Smooth muscle cell of bladder (primary cell): ENCODE data around the gene PRKACA. TPM values are rescaled to one million over a fixed set of nuclear protein-coding genes. Genes with fewer than 3 reads are reported as not detected.

Experiments
- total RNA-seq: library from RNA; depleted of rRNA; stranded (reverse); fragments of >200 nt; gene quantifications from 2 replicates; pipeline ENCODE4 v1.2.3, GENCODE V29; 2014

PRKACA gene
- 25.9 and 26.2 TPM in 2 replicates for total RNA-seq

GRCh38 chr19:14117668-14118164 lies at the start of gene PRKACA:
PRKACA (minus strand) TSS chr19:14117762; CDS start chr19:14117547, 215 bp downstream.

GRCh38 chr19:14136509-14137281 lies 19.1 kb upstream of the PRKACA start, which contains the start of gene ASF1B:
ASF1B (minus strand) TSS chr19:14136589; CDS start chr19:14136456, 133 bp downstream.

GRCh38 chr19:14090509-14091080 lies 27.0 kb downstream of the PRKACA start, which contains the start of gene SAMD1:
SAMD1 (minus strand) TSS chr19:14090751.

GRCh38 chr19:14085309-14085995 lies 32.1 kb downstream of the PRKACA start, which contains the start of gene C19orf67:
C19orf67 (minus strand) TSS chr19:14085783; CDS start chr19:14085627, 156 bp downstream.

GRCh38 chr19:14072535-14073260 lies 44.9 kb downstream of the PRKACA start, which contains the start of gene MISP3:
MISP3 (plus strand) TSS chr19:14072786; CDS start chr19:14073310, 524 bp downstream.

GRCh38 chr19:14061751-14062557 lies 55.6 kb downstream of the PRKACA start, which contains the start of gene PALM3:
PALM3 (minus strand) TSS chr19:14062076; CDS start chr19:14061980, 96 bp downstream.

Other genes starting within 250 kb of the PRKACA start
- not detected in 2 replicates for gene NANOS3, start 240.6 kb downstream of the PRKACA start, total RNA-seq
- gene BRME1, start 211.6 kb downstream of the PRKACA start, total RNA-seq = 0.14 and 0.55 TPM in 2 replicates
- gene CC2D1A, start 211.6 kb downstream of the PRKACA start, total RNA-seq = 5.0 TPM in 2 replicates
- gene PODNL1, start 179.3 kb downstream of the PRKACA start, total RNA-seq = 2.1 and 3.1 TPM in 2 replicates
- gene DCAF15, start 165.3 kb downstream of the PRKACA start, total RNA-seq = 4.4 and 5.5 TPM in 2 replicates
- gene RFX1, start 111.4 kb downstream of the PRKACA start, total RNA-seq = 1.00 and 2.3 TPM in 2 replicates
- not detected in 2 replicates for gene RLN3, start 89.6 kb downstream of the PRKACA start, total RNA-seq
- 1.7 and 1.8 TPM in 2 replicates for gene IL27RA, start 86.0 kb downstream of the PRKACA start, total RNA-seq
- under 0.01 and 0.28 TPM in 2 replicates for gene PALM3, start 55.7 kb downstream of the PRKACA start, total RNA-seq
- 0.28 TPM in 2 replicates for gene MISP3, start 45.0 kb downstream of the PRKACA start, total RNA-seq
- gene C19orf67, start 32.0 kb downstream of the PRKACA start, total RNA-seq = not detected in 2 replicates
- gene SAMD1, start 27.0 kb downstream of the PRKACA start, total RNA-seq = 11.5 and 21.0 TPM in 2 replicates
- 0.65 and 1.1 TPM in 2 replicates for gene ASF1B, start 18.8 kb upstream of the PRKACA start, total RNA-seq
- 2.0 and 4.3 TPM in 2 replicates for gene ADGRL1, start 88.4 kb upstream of the PRKACA start, total RNA-seq